ENCODE measurements around the gene TBC1D25.

TBC1D25 gene, protein sequence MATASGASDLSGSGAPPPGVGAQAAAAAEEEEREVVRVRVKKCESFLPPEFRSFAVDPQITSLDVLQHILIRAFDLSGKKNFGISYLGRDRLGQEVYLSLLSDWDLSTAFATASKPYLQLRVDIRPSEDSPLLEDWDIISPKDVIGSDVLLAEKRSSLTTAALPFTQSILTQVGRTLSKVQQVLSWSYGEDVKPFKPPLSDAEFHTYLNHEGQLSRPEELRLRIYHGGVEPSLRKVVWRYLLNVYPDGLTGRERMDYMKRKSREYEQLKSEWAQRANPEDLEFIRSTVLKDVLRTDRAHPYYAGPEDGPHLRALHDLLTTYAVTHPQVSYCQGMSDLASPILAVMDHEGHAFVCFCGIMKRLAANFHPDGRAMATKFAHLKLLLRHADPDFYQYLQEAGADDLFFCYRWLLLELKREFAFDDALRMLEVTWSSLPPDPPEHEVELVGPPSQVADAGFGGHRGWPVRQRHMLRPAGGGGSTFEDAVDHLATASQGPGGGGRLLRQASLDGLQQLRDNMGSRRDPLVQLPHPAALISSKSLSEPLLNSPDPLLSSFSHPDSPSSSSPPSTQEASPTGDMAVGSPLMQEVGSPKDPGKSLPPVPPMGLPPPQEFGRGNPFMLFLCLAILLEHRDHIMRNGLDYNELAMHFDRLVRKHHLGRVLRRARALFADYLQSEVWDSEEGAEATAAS
- long read RNA-seq, donor 1, full-length matches to known transcripts, result 3 of 3 reads
- long read RNA-seq, donor 1, partial matches to known transcripts, result 0 of 3 reads
- long read RNA-seq, donor 1, other reads (novel, unspliced or antisense), result 0 of 3 reads
- long read RNA-seq, donor 2, full-length matches to known transcripts, result 2 of 2 reads
- long read RNA-seq, donor 2, partial matches to known transcripts, result 0 of 2 reads
- long read RNA-seq, donor 2, other reads (novel, unspliced or antisense), result 0 of 2 reads
- long read RNA-seq, donor 3, full-length matches to known transcripts, result 2 of 2 reads
- long read RNA-seq, donor 3, partial matches to known transcripts, result 0 of 2 reads
- long read RNA-seq, donor 3, other reads (novel, unspliced or antisense), result 0 of 2 reads
- long read RNA-seq, donor 4, full-length matches to known transcripts, result 3 of 3 reads
- long read RNA-seq, donor 4, partial matches to known transcripts, result 0 of 3 reads
- long read RNA-seq, donor 4, other reads (novel, unspliced or antisense), result 0 of 3 reads
- long read RNA-seq, donor 5, full-length matches to known transcripts, result 4 of 4 reads
- long read RNA-seq, donor 5, partial matches to known transcripts, result 0 of 4 reads
- long read RNA-seq, donor 5, other reads (novel, unspliced or antisense), result 0 of 4 reads
- long read RNA-seq, donor 6, full-length matches to known transcripts, result 4 of 4 reads
- long read RNA-seq, donor 6, partial matches to known transcripts, result 0 of 4 reads
- long read RNA-seq, donor 6, other reads (novel, unspliced or antisense), result 0 of 4 reads
- long read RNA-seq, donor 7, full-length matches to known transcripts, result 5 of 5 reads
- long read RNA-seq, donor 7, partial matches to known transcripts, result 0 of 5 reads
- long read RNA-seq, donor 7, other reads (novel, unspliced or antisense), result 0 of 5 reads
- long read RNA-seq, donor 8, full-length matches to known transcripts, result 2 of 2 reads
- long read RNA-seq, donor 8, partial matches to known transcripts, result 0 of 2 reads
- long read RNA-seq, donor 8, other reads (novel, unspliced or antisense), result 0 of 2 reads

DNA sequence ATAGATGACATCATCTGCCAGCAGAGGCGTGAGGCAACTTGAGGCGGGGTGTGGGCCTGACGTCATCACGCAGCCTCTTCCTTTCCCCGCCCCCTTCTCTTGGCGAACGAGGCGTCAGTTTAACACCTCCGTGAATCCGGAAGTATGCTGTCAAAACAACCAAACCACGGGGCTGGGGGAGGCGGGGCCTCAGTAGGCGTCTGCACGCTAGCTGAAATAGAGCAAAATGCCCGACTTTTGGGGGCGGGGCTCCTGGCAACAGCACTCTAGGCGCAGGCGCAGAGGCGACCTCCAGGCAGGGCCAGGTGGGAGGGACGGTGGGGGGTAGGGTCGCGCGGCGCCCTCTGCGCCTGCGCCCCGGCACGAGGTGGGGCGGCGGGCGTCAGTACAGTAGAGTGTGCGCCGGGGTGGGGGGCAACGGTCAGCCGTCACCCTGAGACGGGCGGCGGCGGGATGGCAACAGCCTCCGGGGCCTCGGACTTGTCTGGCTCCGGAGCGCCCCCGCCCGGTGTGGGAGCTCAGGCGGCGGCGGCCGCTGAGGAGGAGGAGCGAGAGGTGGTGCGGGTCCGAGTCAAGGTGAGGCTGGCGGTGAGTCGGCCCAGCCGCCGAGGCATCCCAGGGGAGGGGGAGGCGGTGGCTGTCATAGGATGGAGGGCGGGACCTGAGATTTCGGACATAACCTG is at the start of gene TBC1D25:
Gene TBC1D25 (plus strand): TSS at position 370 of the 683 bp plus-strand sequence. CDS start 84 bp downstream, at position 454.
- DNase-seq, result peak; percentile 75

DNA sequence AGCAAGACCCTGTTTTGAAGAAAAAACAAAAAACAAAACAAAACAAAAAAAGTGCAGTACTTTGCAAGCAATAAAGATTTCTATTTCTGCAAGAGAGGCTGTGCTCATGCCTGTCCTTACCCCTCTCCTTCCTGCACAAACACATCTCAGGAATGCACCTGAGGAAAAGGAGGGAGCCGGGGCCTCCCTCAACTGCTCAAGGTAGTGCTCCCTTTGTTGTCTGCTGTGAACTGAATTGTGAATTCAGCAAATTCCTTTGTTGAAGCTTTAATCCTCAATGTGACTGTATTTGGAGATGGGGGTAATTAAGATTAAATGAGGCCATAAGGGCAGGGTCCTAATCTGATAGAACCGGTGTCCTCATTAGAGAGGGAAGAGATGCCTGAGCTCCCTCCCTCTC is 49.6 kb upstream of the TBC1D25 start:
- no peak for DNase-seq

DNA sequence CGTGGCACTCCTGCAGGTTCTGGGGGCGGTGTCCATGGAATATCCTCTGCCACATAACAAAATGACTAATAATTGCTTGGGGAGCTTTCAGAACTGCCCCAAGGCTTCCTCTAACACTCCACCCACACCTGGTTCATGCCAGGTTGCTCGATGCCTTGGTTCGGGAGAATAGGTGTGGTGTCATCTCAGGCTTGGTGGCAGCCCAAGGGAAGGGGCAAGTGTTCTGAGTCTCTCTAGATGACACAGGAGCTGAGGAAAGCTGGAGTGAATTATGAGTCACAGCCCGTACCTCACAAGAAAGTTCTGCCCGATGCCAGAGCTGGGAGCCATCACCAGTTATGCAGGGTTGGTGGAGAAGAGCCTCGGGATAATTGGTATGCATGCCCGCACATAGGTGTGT is 48.9 kb upstream of the TBC1D25 start:
- no peak for DNase-seq

DNA sequence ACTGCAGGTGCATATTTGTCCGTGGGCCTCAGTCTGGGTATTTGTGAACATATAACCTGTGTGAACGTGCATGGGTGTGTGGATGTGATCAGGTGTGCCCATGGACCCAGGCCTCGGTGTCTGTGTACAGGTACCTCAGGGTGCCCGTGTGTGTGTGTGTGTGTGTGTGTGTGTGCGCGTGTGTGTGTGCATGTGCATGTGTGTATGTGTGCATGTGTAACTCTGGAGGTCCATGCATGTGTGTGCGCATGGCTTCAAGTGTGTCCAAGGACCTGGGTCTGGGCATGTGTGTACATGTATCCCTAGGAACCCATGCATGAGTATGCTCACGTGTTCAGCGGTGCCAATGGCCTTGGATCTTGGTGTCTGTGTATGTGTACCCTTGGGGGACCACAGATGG is 47.7 kb upstream of the TBC1D25 start:
- no peak for DNase-seq

DNA sequence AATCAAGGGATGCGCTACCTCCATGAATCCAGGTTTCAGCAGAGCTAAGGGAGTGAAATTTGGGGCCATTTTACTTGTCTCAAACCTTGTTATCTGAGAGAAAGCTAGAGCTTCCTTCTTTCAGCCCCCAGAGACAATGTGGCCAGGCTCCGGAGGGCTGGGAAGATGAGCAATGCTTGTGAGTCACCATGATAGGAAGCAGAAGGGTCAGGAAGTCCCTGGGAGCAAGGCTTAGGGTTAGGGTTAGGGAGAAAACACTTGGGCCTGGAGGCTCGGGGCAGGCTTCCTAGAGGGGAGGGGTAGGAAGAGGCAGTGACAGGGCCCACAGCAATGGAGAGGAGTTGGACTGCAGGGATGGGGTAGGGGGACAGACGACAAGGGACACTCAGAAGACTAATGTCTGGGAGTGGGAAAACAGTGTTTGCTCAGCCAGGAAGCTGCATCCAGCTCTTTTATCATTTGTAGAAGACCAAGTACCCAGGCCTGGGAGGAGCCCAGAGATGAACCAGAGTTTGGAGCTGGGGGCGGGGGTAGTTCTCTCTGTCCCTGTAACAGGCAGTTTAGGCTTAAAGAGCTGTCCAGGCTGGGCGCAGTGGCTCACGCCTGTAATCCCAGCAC is 47.1 kb upstream of the TBC1D25 start:
- DNase-seq, result no peak

DNA sequence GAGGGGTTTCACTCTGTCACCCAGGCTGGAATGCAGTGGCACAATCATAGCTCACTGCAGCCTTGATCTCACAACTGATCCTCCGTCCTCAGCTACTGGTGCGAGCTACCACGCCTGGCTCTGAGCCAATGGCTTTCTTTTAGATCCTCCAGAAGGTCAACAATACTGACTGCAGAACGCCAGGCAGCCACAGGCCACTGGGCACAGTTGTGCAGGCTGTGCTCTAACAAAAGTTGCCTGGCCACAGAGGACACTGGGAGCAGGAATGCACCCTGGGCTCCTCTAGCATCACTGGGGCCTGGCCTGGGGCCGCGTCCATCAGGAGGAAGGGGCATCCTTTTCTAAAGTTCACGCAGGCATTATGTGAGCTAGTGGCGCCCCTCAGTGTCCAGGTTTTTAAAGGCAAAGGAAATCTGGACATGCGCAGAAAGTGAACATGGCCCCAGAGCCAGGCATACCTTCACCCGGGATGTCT is 45.6 kb upstream of the TBC1D25 start:
- no peak for DNase-seq

DNA sequence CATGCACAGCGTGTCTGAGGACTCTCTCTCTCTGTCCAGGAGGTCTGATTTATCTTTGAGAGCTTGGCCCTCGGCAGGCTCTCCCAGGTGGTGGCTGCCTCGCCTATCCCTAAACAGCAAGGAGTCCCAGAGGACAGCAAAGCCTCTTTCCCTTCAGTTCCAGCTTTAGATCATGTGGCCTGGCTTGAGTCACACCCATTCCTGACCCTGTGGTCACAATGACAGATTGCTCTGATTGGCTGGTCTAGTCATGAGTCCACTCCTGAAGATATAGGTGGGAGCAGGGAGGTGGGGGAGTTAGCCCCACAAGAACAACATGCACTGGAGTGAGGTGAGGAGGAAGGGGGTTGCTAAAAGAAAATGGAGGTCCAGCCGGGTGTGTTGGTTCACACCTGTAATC is 42.9 kb upstream of the TBC1D25 start:
- DNase-seq, result no peak

DNA sequence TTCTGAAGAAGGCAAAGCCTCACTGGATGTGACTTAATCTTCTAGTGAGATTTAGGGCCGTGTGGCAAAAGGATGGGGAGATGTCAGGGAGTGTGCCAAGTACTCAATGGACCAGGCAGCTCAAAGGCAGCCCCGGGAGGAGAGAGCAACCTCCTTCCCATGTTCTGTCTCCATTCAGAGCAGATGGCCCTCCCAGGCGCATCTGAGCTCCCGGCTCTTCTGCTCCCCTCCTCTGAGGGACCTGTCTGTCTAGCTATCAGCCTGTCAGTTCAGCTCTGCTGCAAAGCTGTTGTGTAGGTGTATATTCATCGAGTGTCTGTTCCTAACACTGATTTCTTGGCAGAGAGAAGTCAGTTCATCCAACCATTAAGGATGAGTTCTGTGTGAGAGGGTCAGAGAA is 41.6 kb upstream of the TBC1D25 start:
- DNase-seq, result no peak

DNA sequence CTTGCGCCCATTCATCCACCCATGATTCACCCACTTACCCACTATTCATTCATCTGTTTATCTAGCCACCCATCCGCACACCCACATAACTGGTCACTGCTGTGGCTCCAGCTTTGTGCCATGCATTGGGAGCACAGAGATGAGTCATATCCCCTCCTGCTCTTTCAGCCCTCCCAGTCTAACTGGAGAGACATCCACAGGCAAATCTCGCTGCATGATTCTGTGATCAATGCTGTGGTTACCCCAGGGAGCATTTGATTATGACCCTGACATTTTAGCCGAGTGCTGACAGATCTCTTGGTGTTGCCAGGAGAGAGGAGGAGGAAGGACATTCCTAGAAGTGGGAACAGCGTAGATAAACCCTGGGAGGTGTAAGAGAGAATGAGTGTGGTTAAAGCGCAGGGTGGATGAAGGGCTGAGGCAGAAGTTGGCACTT is 41.1 kb upstream of the TBC1D25 start:
- no peak for DNase-seq

DNA sequence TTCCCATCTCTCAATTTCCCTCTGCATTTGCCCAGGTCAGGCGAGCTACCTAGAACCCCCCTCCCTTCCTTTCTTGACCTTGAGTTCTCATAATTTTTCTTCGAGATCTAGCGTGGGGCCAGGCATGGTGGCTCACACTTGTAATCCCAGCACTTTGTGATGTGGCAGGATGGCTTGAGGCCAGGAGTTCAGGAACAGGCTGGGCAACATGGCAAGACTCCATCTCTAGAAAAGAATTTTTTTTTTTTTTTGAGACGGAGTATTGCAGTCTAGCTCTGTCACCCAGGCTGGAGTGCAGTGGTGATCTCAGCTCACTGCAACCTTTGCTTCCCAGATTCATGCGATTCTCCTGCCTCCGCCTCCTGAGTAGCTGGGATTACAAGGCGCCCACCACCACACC is 35.3 kb upstream of the TBC1D25 start:
- no peak for DNase-seq

DNA sequence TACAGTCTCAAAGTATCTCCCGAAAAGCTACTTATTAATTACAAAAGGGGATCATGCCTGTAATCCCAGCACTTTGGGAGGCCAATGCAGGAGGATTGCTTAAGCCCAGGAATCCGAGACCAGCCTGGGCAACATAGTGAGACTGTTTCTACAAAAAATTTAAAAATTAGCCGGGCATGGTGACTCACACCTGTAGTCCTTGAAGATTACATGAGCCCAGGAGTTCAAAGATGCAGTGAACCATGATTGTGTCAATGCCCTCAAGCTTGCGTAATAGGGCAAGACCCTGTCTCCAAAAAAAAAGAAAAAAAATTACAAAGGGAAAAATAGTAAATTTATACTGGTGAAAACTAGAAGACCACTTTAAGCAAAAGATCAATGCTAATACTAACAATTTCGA is 34.0 kb upstream of the TBC1D25 start:
- no peak for DNase-seq

DNA sequence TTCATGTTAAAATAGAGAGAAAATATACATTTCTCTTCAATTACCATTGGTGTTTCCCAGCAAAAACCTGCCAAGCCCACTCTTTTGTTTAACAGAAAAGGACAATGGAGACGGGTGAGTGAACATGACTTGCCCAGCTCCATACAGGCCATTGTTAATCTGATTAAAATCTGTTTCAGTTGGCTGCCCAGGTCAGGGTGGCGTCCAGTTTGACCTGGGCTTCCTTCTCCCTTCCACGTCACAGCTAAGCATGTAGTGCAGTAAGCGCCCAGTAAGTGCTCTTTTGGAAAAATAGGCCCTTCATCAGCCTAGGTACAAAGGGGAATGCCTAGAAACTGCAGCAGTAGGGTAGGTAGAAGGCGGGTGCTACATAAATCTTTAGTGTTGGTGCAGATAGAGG is 32.3 kb upstream of the TBC1D25 start:
- no peak for DNase-seq

DNA sequence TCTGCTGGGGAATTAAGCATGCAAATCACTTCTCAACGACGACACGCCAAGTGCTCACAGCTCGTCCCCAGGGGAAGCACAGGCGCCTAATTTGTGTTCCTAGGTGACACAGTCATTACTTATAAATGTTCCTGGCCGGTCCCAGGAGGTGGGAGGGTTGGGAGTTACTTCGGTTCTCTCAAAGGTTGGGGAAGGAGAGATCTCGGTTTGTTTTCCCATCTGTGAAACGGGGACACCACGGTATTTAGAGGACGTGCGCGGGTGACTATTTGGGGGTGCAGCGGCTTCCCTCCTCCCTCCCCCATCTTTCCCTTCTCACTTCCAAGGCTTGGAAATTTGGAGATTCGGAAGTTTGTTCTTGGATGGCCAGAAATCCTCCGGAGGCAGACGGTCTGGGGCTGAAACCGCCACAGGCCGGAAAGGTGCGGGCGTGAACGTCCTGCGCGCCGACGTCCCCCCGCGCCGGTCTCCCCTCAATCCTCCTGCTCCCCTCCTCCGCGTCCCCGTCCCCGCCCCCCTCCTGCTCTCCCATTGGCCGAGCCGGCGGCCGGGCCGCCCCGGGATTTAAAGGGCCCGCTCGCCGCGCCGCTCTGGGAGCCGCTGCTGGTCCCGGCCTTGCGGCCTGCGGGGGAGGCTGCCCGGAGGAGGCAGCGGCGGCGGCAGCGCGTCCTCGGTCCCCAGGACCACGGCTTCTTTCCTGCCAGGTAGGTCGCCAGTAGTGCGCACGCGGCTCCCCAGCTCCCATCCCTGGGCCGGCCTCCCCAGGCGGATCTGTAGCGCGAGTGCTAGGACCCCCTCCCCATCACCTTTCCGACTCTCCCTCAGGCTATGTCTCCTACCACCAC is 30.9 kb upstream of the TBC1D25 start, which contains the start of gene PORCN:
Gene PORCN (plus strand): TSS at position 593 of the 845 bp plus-strand sequence. CDS start 829 bp downstream, outside the sequence.
- DNase-seq, result peak; percentile 70

DNA sequence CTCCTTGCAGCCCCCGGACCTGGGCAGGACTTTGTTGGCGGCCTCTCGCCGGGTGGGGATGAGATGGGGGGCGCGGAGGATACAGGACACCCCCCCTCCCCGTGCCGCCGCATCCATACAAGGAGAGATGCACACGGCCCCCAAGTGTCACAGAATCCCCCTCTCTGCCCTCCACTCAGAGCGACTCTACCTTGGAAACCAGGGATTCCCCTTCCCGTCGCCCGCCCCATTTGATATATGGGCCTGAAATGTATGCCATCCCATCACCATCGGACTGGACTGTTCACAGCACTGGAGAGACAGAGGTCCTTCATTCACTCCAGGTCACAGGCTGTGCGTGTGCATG is 30.3 kb upstream of the TBC1D25 start:
- no peak for DNase-seq

DNA sequence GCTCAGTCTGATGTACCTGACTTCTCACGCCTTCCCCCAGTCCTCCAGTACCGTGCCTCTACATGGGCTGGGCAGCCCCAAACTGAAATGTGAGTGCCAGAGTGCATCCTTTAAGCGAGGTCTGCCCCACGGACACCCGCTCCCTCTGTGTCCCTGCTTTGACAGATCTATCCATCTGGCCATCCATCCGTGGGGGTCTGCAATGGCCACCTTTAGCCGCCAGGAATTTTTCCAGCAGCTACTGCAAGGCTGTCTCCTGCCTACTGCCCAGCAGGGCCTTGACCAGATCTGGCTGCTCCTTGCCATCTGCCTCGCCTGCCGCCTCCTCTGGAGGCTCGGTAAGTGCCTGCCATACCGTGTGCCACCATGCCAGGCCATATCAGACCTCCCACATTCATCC is 29.9 kb upstream of the TBC1D25 start:
- DNase-seq, result no peak

DNA sequence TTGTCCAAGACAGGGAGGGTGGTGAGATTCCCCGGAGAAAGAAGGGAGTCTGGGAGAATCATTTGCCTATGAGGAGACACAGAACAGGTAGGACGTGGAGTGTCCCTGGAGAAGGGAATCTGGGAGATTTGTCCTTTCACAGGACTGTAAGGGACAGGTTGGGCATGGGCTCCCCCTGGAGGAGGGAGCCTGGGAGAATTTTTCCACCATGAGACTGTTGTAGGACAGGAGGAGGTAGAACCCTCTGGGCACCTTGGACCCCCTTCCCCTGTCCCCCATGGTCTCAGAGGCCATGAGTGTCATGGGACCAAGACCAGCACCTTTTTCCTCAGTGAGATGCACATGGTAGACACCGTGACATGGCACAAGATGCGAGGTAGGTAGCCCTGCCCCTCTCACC is 28.0 kb upstream of the TBC1D25 start:
- DNase-seq, result no peak

DNA sequence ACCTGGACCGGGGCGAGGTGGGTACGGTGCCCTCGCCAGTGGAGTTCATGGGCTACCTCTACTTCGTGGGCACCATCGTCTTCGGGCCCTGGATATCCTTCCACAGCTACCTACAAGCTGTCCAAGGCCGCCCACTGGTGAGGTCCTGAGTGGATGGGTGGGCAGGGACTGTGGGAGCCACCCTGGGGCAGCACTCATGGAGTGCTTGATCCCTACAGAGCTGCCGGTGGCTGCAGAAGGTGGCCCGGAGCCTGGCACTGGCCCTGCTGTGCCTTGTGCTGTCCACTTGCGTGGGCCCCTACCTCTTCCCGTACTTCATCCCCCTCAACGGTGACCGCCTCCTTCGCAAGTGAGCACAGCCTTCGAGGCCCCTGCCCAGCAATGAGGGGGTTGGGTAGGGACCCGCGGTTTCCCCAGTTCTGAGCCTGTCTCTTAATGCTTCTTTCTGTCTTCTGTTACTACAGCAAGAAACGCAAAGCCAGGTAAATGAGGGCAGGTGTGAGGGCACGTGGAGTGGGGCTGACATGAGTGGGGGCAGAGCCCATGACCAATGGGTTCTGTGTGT is 27.1 kb upstream of the TBC1D25 start:
- no peak for DNase-seq

DNA sequence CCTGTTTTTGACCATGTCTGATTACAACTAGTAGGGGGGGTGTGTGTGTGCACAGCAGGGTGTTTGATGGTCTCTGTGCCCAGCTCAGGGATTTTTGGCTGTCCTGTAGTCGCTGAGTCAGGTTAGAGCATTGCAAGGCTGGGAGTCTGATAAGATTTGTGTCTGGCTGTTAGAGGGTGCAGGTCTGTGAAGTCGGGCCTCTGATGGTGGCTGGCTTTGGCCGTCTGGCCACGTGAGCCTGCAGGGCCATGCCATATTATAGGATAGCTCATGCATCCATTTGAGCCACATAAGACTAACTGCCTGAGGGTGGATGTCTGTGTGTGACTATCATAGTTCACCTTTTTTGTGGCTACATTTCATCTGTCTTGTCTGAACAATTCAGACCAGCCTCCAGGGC is 25.8 kb upstream of the TBC1D25 start:
- no peak for DNase-seq

Data from right kidney (tissue), 9 donors.